ENCODE results near the gene RBM17.

Gene RBM17

DNA sequence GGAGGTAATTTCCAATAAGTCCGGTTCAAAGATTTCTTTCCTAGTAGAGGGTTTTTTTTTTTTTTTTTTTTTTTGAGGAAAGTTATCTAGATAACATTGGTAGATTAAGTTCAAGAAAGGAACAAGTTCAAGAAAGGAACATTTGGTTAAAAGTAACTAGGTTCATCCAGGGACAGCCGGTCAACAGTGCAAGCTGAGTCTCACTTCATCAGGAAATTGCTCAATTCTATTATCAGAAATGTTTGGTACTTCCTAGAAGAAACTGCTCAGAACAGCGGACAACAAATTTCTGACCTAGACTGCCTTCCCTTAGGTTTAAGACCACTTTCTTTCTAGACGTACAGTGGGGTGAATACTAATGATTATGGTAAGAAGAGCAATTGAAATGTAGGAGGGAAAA lies 23.0 kb upstream of the RBM17 start:
- no peak for DNase-seq (ENCODE audit: low read depth, low spot score)
- no peak overlapping the region for H3K4me3 ChIP-seq (ENCODE audit: low read depth, low read length)
- in situ Hi-C loops (cut with HindIII; ENCODE audit: low sequenced_read_pairs): no loop called here
- TF ChIP-seq, protein P1, sequence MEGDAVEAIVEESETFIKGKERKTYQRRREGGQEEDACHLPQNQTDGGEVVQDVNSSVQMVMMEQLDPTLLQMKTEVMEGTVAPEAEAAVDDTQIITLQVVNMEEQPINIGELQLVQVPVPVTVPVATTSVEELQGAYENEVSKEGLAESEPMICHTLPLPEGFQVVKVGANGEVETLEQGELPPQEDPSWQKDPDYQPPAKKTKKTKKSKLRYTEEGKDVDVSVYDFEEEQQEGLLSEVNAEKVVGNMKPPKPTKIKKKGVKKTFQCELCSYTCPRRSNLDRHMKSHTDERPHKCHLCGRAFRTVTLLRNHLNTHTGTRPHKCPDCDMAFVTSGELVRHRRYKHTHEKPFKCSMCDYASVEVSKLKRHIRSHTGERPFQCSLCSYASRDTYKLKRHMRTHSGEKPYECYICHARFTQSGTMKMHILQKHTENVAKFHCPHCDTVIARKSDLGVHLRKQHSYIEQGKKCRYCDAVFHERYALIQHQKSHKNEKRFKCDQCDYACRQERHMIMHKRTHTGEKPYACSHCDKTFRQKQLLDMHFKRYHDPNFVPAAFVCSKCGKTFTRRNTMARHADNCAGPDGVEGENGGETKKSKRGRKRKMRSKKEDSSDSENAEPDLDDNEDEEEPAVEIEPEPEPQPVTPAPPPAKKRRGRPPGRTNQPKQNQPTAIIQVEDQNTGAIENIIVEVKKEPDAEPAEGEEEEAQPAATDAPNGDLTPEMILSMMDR (IDR thresholded peaks at IDR 0.05; ENCODE audit: low read depth, low read length): no peak

DNA sequence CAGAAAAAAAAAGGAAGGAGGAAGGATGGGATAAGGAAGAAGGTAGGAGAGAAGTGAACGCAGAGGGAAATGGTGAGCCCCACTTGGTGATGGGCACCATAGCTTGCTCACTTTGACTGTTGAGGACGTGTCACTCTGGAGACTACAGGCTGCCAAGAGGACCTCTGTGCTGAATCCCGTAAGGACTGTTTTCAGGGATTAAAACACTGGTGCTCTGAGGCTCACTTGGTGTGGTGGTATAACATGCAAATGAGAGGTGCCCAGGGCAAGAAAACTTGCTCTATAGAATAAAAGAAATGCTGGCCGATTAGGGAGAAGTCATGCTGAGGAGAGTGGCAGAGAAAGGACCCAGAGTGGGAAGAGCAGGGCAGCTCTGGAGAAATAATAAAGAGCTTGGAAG lies 21.4 kb upstream of the RBM17 start:
- H3K4me3 ChIP-seq (ENCODE audit: low read depth, low read length): no peak overlapping the region
- no peak for DNase-seq (ENCODE audit: low read depth, low spot score)
- in situ Hi-C loops (cut with HindIII; ENCODE audit: low sequenced_read_pairs): no loop called here
- TF ChIP-seq, protein P1 (IDR thresholded peaks at IDR 0.05; ENCODE audit: low read depth, low read length): no peak

DNA sequence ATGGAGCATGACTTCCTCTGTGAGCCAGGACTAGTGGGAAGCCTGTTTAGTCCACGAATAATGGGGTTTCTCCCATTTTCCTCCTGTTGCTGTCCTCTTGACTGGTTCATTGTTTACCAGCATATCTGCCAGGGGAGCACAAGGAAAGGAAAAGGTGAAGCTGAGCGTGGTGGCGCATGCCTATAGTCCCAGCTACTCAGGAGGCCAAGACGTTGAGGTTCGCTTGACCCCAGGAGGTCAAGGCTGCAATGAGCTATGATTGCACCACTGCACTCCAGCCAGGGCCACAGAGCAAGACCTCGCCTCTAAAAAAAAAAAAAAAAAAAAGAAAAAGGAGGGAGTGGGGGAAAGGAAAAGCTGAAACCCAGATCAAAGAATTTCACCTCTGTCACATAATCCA lies 20.8 kb upstream of the RBM17 start:
- TF ChIP-seq, protein P1 (IDR thresholded peaks at IDR 0.05; ENCODE audit: low read depth, low read length): no peak
- in situ Hi-C loops (cut with HindIII; ENCODE audit: low sequenced_read_pairs): no loop called here
- no peak overlapping the region for H3K4me3 ChIP-seq (ENCODE audit: low read depth, low read length)

DNA sequence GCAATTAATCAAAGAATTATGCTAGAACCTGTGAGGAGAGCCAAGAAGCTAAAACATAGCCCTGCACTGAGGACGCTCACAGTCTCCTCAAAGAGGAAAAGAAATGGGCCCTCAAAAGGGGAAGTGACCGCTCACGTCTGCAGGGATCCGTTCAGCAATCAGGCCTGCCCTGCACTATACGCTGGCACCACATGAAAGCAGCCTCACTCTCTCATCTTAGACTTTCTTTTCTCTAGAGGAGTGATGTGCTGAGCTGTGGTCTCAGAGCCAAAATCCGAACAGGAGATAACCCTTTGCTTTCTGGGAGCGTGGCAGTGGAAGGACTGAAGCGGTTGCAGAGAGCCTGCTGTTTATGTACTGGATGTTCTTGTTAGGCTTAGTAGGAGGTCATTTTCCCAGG lies 20.4 kb upstream of the RBM17 start:
- in situ Hi-C loops (cut with HindIII; ENCODE audit: low sequenced_read_pairs): no loop called here
- H3K4me3 ChIP-seq (ENCODE audit: low read depth, low read length): no peak overlapping the region
- DNase-seq (ENCODE audit: low read depth, low spot score): no peak
- TF ChIP-seq, protein P1 (IDR thresholded peaks at IDR 0.05; ENCODE audit: low read depth, low read length): no peak

More for the DNA sequence above, 20.8 kb upstream of the RBM17 start:
- DNase-seq (ENCODE audit: low read depth, low spot score): no peak

DNA sequence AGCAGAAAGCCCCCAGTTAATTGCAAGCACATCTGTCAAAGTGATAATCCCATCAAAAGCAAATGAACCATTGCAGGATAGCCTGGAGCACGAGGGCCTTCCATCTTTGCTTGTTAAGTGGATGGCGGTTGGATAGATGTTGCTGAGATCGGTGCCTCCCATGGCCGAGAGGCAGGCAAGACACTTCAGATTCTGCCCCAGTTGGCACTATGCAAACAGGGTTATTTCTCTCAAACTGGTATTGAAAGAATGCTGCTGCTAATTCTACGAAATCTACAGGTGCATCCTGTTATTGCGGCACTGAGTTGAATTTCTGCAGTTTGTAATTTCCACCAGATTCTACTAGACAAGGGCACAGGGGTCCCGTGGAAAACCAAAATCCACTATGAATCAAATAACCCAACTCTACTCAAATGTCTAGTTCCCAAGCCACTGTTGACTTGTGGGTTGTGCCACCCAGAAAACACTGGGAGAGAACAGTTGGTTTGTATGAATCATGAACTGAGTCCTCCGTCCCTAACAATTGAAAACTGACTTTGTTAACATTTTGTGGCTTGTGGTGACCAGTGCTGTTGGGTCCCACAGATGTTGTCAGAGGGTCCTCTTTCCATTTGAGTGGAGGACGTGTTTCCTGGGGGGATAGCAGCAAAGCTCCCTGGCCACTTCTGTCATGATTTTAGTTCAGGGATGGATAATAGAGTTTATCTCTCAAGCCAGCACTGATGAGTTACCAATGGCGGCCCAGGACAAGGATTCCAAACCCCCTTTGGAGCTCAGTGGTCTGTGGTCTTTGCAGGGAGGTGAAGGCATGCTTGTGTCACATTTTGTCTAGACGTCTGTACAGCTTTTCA lies 19.5 kb upstream of the RBM17 start:
- no peak overlapping the region for H3K4me3 ChIP-seq (ENCODE audit: low read depth, low read length)
- DNase-seq (ENCODE audit: low read depth, low spot score): no peak
- TF ChIP-seq, protein P1 (IDR thresholded peaks at IDR 0.05; ENCODE audit: low read depth, low read length): no peak
- in situ Hi-C loops (cut with HindIII; ENCODE audit: low sequenced_read_pairs): no loop called here

DNA sequence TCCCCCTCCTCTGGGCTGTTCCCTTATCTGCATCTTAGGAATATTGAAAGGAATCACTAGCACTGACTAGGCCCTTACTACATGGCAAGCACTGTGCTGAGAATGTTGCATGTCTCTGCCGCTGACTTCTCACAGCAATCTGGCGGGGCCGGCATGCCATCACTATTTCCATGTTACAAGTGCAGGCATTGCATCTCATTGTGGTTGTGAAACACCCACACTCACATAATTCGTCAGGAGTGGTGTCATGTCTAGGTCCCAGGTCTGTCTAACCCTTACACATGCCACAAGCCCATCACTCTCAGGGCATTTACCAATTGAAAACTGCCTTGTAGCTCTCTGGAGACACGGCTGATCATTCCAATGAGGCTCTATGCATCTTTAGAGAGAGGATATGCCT lies 18.2 kb upstream of the RBM17 start:
- H3K4me3 ChIP-seq (ENCODE audit: low read depth, low read length): no peak overlapping the region
- in situ Hi-C loops (cut with HindIII; ENCODE audit: low sequenced_read_pairs): no loop called here
- no peak for DNase-seq (ENCODE audit: low read depth, low spot score)
- TF ChIP-seq, protein P1 (IDR thresholded peaks at IDR 0.05; ENCODE audit: low read depth, low read length): no peak
